HepG2 (cell line): Measurements from ENCODE around the gene CARD8. TPM values are rescaled to one million over a fixed set of nuclear protein-coding genes. Genes with fewer than 3 reads are reported as not detected.

Source experiments
- AGO1 ChIP-seq: fragments of 200-400 bp; formaldehyde crosslinking; IDR thresholded peaks from 2 replicates; pipeline ENCODE4 v1.6.1; 2017; ENCODE audit warnings: mild to moderate bottlenecking, low read depth, low read length, moderate library complexity; ENCODE audit not compliant: poor library complexity, severe bottlenecking
- CAMTA2 ChIP-seq: sonication (generic); formaldehyde crosslinking; IDR thresholded peaks from 2 replicates; pipeline ENCODE4 v1.4.0; 2020; ENCODE audit warnings: mild to moderate bottlenecking, missing genetic modification reagents, borderline replicate concordance
- CREB1 ChIP-seq, 2 experiments: fragments of 450-650 bp in 1 of 2; IDR thresholded peaks; 2 replicates each; pipeline ENCODE4 v1.6.1; 2016 to 2017; ENCODE audit warnings: control low read depth in 1 of 2, mild to moderate bottlenecking in 1 of 2, missing compliant biosample characterization in 1 of 2, missing genetic modification characterization in 1 of 2
- CREBL2 ChIP-seq: sonication (generic); formaldehyde crosslinking; IDR thresholded peaks from 2 replicates; pipeline ENCODE4 v1.8.1; 2023; ENCODE audit warnings: missing genetic modification reagents, mild to moderate bottlenecking, borderline replicate concordance
- HHEX ChIP-seq: IDR thresholded peaks from 2 replicates; pipeline ENCODE4 v1.6.1; 2016; ENCODE audit warnings: control low read depth
- IRF2 ChIP-seq: IDR thresholded peaks from 2 replicates; pipeline ENCODE4 v1.6.1; 2018; ENCODE audit warnings: missing genetic modification reagents, missing compliant biosample characterization
- KLF9 ChIP-seq: IDR thresholded peaks from 2 replicates; pipeline ENCODE4 v1.6.1; 2016; ENCODE audit warnings: low read depth
- MYNN ChIP-seq: sonication (generic); formaldehyde crosslinking; IDR thresholded peaks from 2 replicates; pipeline ENCODE4 v1.4.0; 2020; ENCODE audit warnings: mild to moderate bottlenecking, low read depth, missing genetic modification reagents
- NFIB ChIP-seq: sonication (generic); formaldehyde crosslinking; IDR thresholded peaks from 2 replicates; pipeline ENCODE4 v1.9.0; 2021; ENCODE audit warnings: missing genetic modification reagents, mild to moderate bottlenecking, borderline replicate concordance
- PBX2 ChIP-seq: IDR thresholded peaks from 2 replicates; pipeline ENCODE4 v1.6.1; 2016; ENCODE audit warnings: control low read depth
- PCBP2 ChIP-seq: fragments of 200-400 bp; formaldehyde crosslinking; optimal IDR thresholded peaks from 2 replicates; pipeline ENCODE3; 2018; ENCODE audit warnings: low read length, low read depth; ENCODE audit not compliant: poor library complexity, severe bottlenecking
- RARG ChIP-seq: sonication (generic); formaldehyde crosslinking; IDR thresholded peaks from 2 replicates; pipeline ENCODE4 v1.4.0; 2020; ENCODE audit warnings: low read depth, mild to moderate bottlenecking, missing genetic modification reagents
- RFX3 ChIP-seq: IDR thresholded peaks from 2 replicates; pipeline ENCODE4 v1.6.1; 2016; ENCODE audit warnings: missing biosample characterization, missing genetic modification reagents
- SIN3A ChIP-seq: IDR thresholded peaks from 2 replicates; pipeline ENCODE4 v1.6.1; 2011; ENCODE audit warnings: low read depth, mild to moderate bottlenecking, control low read depth, low read length, borderline replicate concordance
- SMC3 ChIP-seq: IDR thresholded peaks from 2 replicates; pipeline ENCODE4 v1.6.1; 2011; ENCODE audit warnings: low read length, improper control_type of control experiment
- SRSF4 ChIP-seq: fragments of 200-400 bp; formaldehyde crosslinking; IDR thresholded peaks from one replicate; pipeline ENCODE4 v1.6.1; 2018; ENCODE audit warnings: mild to moderate bottlenecking, low read depth, low read length, moderate library complexity; ENCODE audit not compliant: poor library complexity, severe bottlenecking
- TFE3 ChIP-seq: IDR thresholded peaks from 2 replicates; pipeline ENCODE4 v1.6.1; 2016
- ZNF44 ChIP-seq: sonication (generic); formaldehyde crosslinking; IDR thresholded peaks from 2 replicates; pipeline ENCODE4 v1.5.1; 2020; ENCODE audit warnings: mild to moderate bottlenecking, missing genetic modification reagents
- ZNF484 ChIP-seq: sonication (generic); formaldehyde crosslinking; IDR thresholded peaks from 2 replicates; pipeline ENCODE4 v1.5.1; 2020; ENCODE audit warnings: mild to moderate bottlenecking, low read depth, missing genetic modification reagents, borderline replicate concordance
- ZNF562 ChIP-seq: sonication (generic); formaldehyde crosslinking; IDR thresholded peaks from 2 replicates; pipeline ENCODE4 v1.8.0; 2022; ENCODE audit warnings: missing genetic modification reagents, borderline replicate concordance
- ZNF775 ChIP-seq: sonication (generic); formaldehyde crosslinking; IDR thresholded peaks from 2 replicates; pipeline ENCODE4 v1.4.0; 2020; ENCODE audit warnings: missing genetic modification reagents, mild to moderate bottlenecking, moderate library complexity, borderline replicate concordance
- ZNF83 ChIP-seq: sonication (generic); formaldehyde crosslinking; IDR thresholded peaks from 2 replicates; pipeline ENCODE4 v1.4.0; 2020; ENCODE audit warnings: missing genetic modification reagents, mild to moderate bottlenecking, borderline replicate concordance
- polyA plus RNA-seq, 8 experiments: library from polyadenylated mRNA; depleted of rRNA in 3 of 8; stranded (reverse) in 7 of 8; unstranded in 1 of 8; fragments of >200 nt; fragmentation: Illumina TruSeq in 4 of 8; extraction: Trizol in 4 of 8; gene quantifications; 2 replicates each; pipeline versions ENCODE4 v1.2.1 to v1.2.3, GENCODE V29; 2011 to 2016; ENCODE audit warnings: low read depth in 4 of 8, missing spikeins in 1 of 8, mixed read lengths in 1 of 8; ENCODE audit not compliant: insufficient read depth in 1 of 8
- total RNA-seq, 5 experiments: library from RNA; depleted of rRNA; stranded (reverse); fragments of >200 nt; fragmentation: Illumina TruSeq; extraction: Trizol; gene quantifications; 2 replicates each; pipeline ENCODE4 v1.2.3, GENCODE V29; 2016; ENCODE audit warnings: low read depth in 1 of 5
- TF ChIP-seq, protein P1 (sequence below): sonication (generic); formaldehyde crosslinking; IDR thresholded peaks from 2 replicates; pipeline ENCODE4 v1.4.0; 2020; ENCODE audit warnings: missing genetic modification reagents, mild to moderate bottlenecking, borderline replicate concordance
- TF ChIP-seq, protein P2 (sequence below): sonication (generic); formaldehyde crosslinking; IDR thresholded peaks from 2 replicates; pipeline ENCODE4 v1.8.0; 2022; ENCODE audit warnings: mild to moderate bottlenecking, missing genetic modification reagents, moderate library complexity

CARD8 gene
- total and polyA plus RNA-seq, 2 of the 13 experiments (the other 11 are each of a cell fraction or from before 2014, with no cell fraction given), result 15.0 to 19.2 TPM

- TF ChIP-seq TFE3 (0 out of 2 replicates have a peak, but pooled peaks have one; percentile 3), ZNF83 (CRISPR knock-in tag) (no peak), RARG (CRISPR knock-in tag) (no peak), SIN3A (no peak), PBX2 (CRISPR knock-in tag) (no peak), ZNF562 (CRISPR knock-in tag) (no peak), MYNN (CRISPR knock-in tag) (peak; percentile 34; the same call in 1 of the 2 replicates), CAMTA2 (CRISPR knock-in tag) (no peak), HHEX (CRISPR knock-in tag) (no peak), RFX3 (peak; percentile 40), ZNF44 (CRISPR knock-in tag) (peak; percentile 71; the same call in 1 of the 2 replicates), SRSF4 (no peak), PCBP2 (no peak), ZNF775 (no peak), KLF9 (CRISPR knock-in tag) (no peak), CREB1 (IDR thresholded peaks at IDR 0.05) (no peak), CREB1 (CRISPR knock-in tag; IDR thresholded peaks at IDR 0.05) (0 out of 2 replicates have a peak, but pooled peaks have one; percentile 52), IRF2 (CRISPR knock-in tag) (no peak; the same call in 1 of the 2 replicates), CREBL2 (CRISPR knock-in tag) (no peak), NFIB (no peak), ZNF484 (CRISPR knock-in tag) (0 out of 2 replicates have a peak, but pooled peaks have one; percentile 25), AGO1 (no peak), SMC3 (no peak)
- TF ChIP-seq, protein P1, sequence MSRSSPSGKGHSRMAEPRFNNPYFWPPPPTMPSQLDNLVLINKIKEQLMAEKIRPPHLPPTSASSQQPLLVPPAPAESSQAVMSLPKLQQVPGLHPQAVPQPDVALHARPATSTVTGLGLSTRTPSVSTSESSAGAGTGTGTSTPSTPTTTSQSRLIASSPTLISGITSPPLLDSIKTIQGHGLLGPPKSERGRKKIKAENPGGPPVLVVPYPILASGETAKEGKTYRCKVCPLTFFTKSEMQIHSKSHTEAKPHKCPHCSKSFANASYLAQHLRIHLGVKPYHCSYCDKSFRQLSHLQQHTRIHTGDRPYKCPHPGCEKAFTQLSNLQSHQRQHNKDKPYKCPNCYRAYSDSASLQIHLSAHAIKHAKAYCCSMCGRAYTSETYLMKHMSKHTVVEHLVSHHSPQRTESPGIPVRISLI (CRISPR knock-in tag), result no peak
- TF ChIP-seq, protein P2, sequence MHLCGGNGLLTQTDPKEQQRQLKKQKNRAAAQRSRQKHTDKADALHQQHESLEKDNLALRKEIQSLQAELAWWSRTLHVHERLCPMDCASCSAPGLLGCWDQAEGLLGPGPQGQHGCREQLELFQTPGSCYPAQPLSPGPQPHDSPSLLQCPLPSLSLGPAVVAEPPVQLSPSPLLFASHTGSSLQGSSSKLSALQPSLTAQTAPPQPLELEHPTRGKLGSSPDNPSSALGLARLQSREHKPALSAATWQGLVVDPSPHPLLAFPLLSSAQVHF (CRISPR knock-in tag), result no peak
Observed at GRCh38 chr19:48203222-48203793, 52.4 kb downstream of the CARD8 start (continued).
